ENCODE data around the gene KCNQ2.

The KCNQ2 gene

GRCh38 chr20:63507083-63507743 is 34.8 kb upstream of the KCNQ2 start:
- Histone ChIP-seq H3K4me2 (ENCODE audit: low read length) (no peak overlapping the region), H2AFZ (ENCODE audit: low read length) (no peak overlapping the region), H3K4me3 (ENCODE audit: low read depth, low read length, poor library complexity, severe bottlenecking) (no peak overlapping the region), H3K79me2 (ENCODE audit: insufficient read depth, low read length) (no peaks in the 10 kb centered on the region), H3K9me3 (ENCODE audit: low read length) (0 out of 2 replicates have a peak, but pooled peaks cover 6% of the 10 kb centered on the region), H3K27me3 (ENCODE audit: insufficient read depth, low read length) (peaks cover 26% of the 10 kb centered on the region; the same call in 1 of the 2 replicates), H3K27ac (ENCODE audit: low read depth, low read length, poor library complexity, severe bottlenecking) (no peak overlapping the region), H3F3A (ENCODE audit: insufficient read depth, low read length) (no peaks in the 10 kb centered on the region), H4K20me1 (ENCODE audit: insufficient read depth, low read length) (no peaks in the 10 kb centered on the region), H3K36me3 (ENCODE audit: insufficient read depth, low read length) (no peaks in the 10 kb centered on the region; the same call in 1 of the 2 replicates), H3K9me2 (ENCODE audit: low read depth, low read length) (no peaks in the 10 kb centered on the region), H3K9ac (ENCODE audit: low read length) (no peak overlapping the region), H3K4me1 (ENCODE audit: insufficient read depth, low read length, severe bottlenecking) (peaks cover 1% of the 10 kb centered on the region)
- TF ChIP-seq EZH2 (IDR thresholded peaks at IDR 0.05; ENCODE audit: borderline replicate concordance, low read length) (no peak), CTCF (IDR thresholded peaks at IDR 0.05; ENCODE audit: low read length) (no peak)

DNA sequence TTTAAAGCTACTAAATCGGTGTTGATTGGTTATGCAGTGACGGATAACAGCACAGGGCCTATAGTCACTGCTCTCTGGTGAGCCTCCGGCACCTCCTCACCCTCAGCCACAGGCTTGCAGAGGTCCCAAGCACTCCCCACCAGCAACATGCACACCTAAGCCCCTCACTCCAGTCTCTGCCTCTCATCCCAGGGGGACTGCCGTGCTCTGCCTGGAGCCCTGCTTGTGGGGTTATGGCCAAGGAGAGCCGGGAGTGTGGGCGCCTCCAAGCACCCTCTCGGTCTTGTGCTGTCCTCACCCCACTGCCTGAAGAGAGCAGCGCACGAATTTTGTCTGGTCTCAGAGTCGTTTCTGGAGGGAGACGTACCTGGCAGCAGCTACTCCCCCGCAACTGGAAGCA is 33.3 kb upstream of the KCNQ2 start:
- H3K36me3 ChIP-seq (ENCODE audit: insufficient read depth, low read length), result no peaks in the 10 kb centered on the region; the same call in 1 of the 2 replicates
- H3K9me3 ChIP-seq (ENCODE audit: low read length), result 0 out of 2 replicates have a peak, but pooled peaks cover 6% of the 10 kb centered on the region
- no peaks in the 10 kb centered on the region for H4K20me1 ChIP-seq (ENCODE audit: insufficient read depth, low read length)
- no peaks in the 10 kb centered on the region for H3K79me2 ChIP-seq (ENCODE audit: insufficient read depth, low read length)
- peaks cover 9% of the 10 kb centered on the region for H3K4me1 ChIP-seq (ENCODE audit: insufficient read depth, low read length, severe bottlenecking)
- no peaks in the 10 kb centered on the region for H3K9me2 ChIP-seq (ENCODE audit: low read depth, low read length)
- H3K27me3 ChIP-seq (ENCODE audit: insufficient read depth, low read length), result peaks cover 22% of the 10 kb centered on the region; the same call in 1 of the 2 replicates
- TF ChIP-seq CTCF (IDR thresholded peaks at IDR 0.05; ENCODE audit: low read length), result no peak
- no peak for TF ChIP-seq EZH2 (IDR thresholded peaks at IDR 0.05; ENCODE audit: borderline replicate concordance, low read length)
- no peak overlapping the region for H3K9ac ChIP-seq (ENCODE audit: low read length)
- H3K4me2 ChIP-seq (ENCODE audit: low read length), result no peak overlapping the region
- H3K27ac ChIP-seq (ENCODE audit: low read depth, low read length, poor library complexity, severe bottlenecking), result no peak overlapping the region
- H3K4me3 ChIP-seq (ENCODE audit: low read depth, low read length, poor library complexity, severe bottlenecking), result no peak overlapping the region
- H3F3A ChIP-seq (ENCODE audit: insufficient read depth, low read length), result no peaks in the 10 kb centered on the region
- no peak overlapping the region for H2AFZ ChIP-seq (ENCODE audit: low read length)

GRCh38 chr20:63505281-63505680 is 32.8 kb upstream of the KCNQ2 start:
- Histone ChIP-seq H3K9me3 (ENCODE audit: low read length) (0 out of 2 replicates have a peak, but pooled peaks cover 6% of the 10 kb centered on the region), H3K79me2 (ENCODE audit: insufficient read depth, low read length) (no peaks in the 10 kb centered on the region), H3K9ac (ENCODE audit: low read length) (no peak overlapping the region), H3K4me2 (ENCODE audit: low read length) (no peak overlapping the region), H3K27me3 (ENCODE audit: insufficient read depth, low read length) (peaks cover 22% of the 10 kb centered on the region; the same call in 1 of the 2 replicates), H3F3A (ENCODE audit: insufficient read depth, low read length) (no peaks in the 10 kb centered on the region), H3K4me3 (ENCODE audit: low read depth, low read length, poor library complexity, severe bottlenecking) (no peak overlapping the region), H3K9me2 (ENCODE audit: low read depth, low read length) (no peaks in the 10 kb centered on the region), H3K36me3 (ENCODE audit: insufficient read depth, low read length) (no peaks in the 10 kb centered on the region; the same call in 1 of the 2 replicates), H3K27ac (ENCODE audit: low read depth, low read length, poor library complexity, severe bottlenecking) (no peak overlapping the region), H3K4me1 (ENCODE audit: insufficient read depth, low read length, severe bottlenecking) (peaks cover 9% of the 10 kb centered on the region), H2AFZ (ENCODE audit: low read length) (no peak overlapping the region), H4K20me1 (ENCODE audit: insufficient read depth, low read length) (no peaks in the 10 kb centered on the region)
- no peak for TF ChIP-seq EZH2 (IDR thresholded peaks at IDR 0.05; ENCODE audit: borderline replicate concordance, low read length)
- no peak for TF ChIP-seq CTCF (IDR thresholded peaks at IDR 0.05; ENCODE audit: low read length)
